Hepatocyte (in vitro differentiated cells): Measurements from ENCODE around the gene AEBP1. TPM values are rescaled to one million over a fixed set of nuclear protein-coding genes. Genes with fewer than 3 reads are reported as not detected.

ENCODE experiments used
- DNase-seq: peaks from one replicate; pipeline ENCODE4 v3.0.0-alpha.2; 2016; ENCODE audit warnings: low spot score
- H2AFZ ChIP-seq: fragments of 200-600 bp; sonication (generic); 2 replicates; pipeline ENCODE4 v1.6.0; 2016; ENCODE audit warnings: antibody characterized with exemption, mild to moderate bottlenecking
- H3K27ac ChIP-seq: fragments of 200-600 bp; sonication (generic); 2 replicates; pipeline ENCODE4 v1.5.1; 2016; ENCODE audit warnings: mild to moderate bottlenecking
- H3K27me3 ChIP-seq: fragments of 200-600 bp; sonication (generic); 2 replicates; pipeline ENCODE4 v1.6.1; 2016
- H3K36me3 ChIP-seq: fragments of 200-600 bp; sonication (generic); replicated peaks from 2 replicates; pipeline ENCODE4 v1.5.1; 2016; ENCODE audit warnings: low read depth; ENCODE audit not compliant: insufficient read depth
- H3K4me1 ChIP-seq: fragments of 200-600 bp; sonication (generic); 2 replicates; pipeline ENCODE4 v1.5.1; 2016; ENCODE audit warnings: mild to moderate bottlenecking, moderate library complexity; ENCODE audit not compliant: insufficient read depth
- H3K4me2 ChIP-seq: fragments of 200-600 bp; sonication (generic); 2 replicates; pipeline ENCODE4 v1.6.0; 2016
- H3K4me3 ChIP-seq: fragments of 200-600 bp; sonication (generic); 2 replicates; pipeline ENCODE4 v1.5.1; 2016; ENCODE audit warnings: mild to moderate bottlenecking
- H3K79me2 ChIP-seq: fragments of 200-600 bp; sonication (generic); 2 replicates; pipeline ENCODE4 v1.6.0; 2017; ENCODE audit warnings: mild to moderate bottlenecking
- H3K9me2 ChIP-seq: fragments of 200-600 bp; sonication (generic); replicated peaks from 2 replicates; pipeline ENCODE4 v1.6.0; 2017; ENCODE audit warnings: mild to moderate bottlenecking; ENCODE audit not compliant: insufficient read depth
- H3K9me3 ChIP-seq: fragments of 200-600 bp; sonication (generic); 2 replicates; pipeline ENCODE4 v1.5.1; 2016; ENCODE audit warnings: low read depth, mild to moderate bottlenecking
- H4K20me1 ChIP-seq: fragments of 200-600 bp; sonication (generic); 2 replicates; pipeline ENCODE4 v1.6.0; 2016; ENCODE audit warnings: mild to moderate bottlenecking; ENCODE audit not compliant: insufficient read depth, poor library complexity, severe bottlenecking
- CTCF ChIP-seq: fragments of 200-600 bp; sonication (generic); IDR thresholded peaks from 2 replicates; pipeline ENCODE4 v1.5.1; 2016; ENCODE audit warnings: antibody characterized with exemption, mild to moderate bottlenecking; ENCODE audit not compliant: poor library complexity
- EZH2 ChIP-seq: fragments of 200-600 bp; sonication (generic); IDR thresholded peaks from 2 replicates; pipeline ENCODE4 v1.6.1; 2016; ENCODE audit warnings: antibody characterized with exemption, mild to moderate bottlenecking, borderline replicate concordance
- EZH2phosphoT487 ChIP-seq: fragments of 200-600 bp; sonication (generic); IDR thresholded peaks from one replicate; pipeline ENCODE4 v1.6.1; 2018; ENCODE audit warnings: antibody characterized with exemption, mild to moderate bottlenecking, low read depth, moderate library complexity; ENCODE audit not compliant: unreplicated experiment, severe bottlenecking
- WGBS: methylation state at CpG from one replicate; pipeline ENCODE4 v1.1.6; 2016; ENCODE audit warnings: low lambda C conversion rate; ENCODE audit errors: missing lambda C conversion rate; 5-methylcytosine and 5-hydroxymethylcytosine counted together
- polyA plus RNA-seq: library from polyadenylated mRNA; unstranded; fragments of >200 nt; fragmentation: Nextera tagmentation; extraction: Ambion mirVana; gene quantifications from 2 replicates; pipeline ENCODE4 v1.2.1, GENCODE V29; 2016
- total RNA-seq: library from RNA; depleted of rRNA; stranded (reverse); fragments of >200 nt; gene quantifications from 2 replicates; pipeline ENCODE4 v1.2.3, GENCODE V29; 2014

Gene AEBP1
- total and polyA plus RNA-seq, 2 experiments from 2014 or later: 26.7 to 108 TPM

DNA sequence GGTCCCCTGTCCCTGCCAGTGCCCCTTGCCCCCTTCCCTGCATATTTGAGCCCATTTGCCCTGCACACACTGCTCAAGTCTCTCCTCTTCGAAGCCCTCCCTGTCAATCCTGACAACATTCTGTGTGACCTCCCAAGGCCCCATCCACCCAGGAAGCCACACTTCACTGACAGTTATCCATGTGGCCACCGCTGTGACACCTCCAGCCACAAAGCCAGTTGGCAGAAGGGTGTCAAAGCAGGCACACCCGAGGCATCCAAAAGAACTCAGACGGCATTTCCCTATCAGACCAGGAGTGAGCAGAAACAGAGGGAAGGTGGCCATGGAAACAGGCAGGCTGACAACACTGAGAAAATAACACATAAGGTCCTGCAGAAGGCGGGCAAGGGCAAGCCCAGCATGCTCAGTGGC, 26.5 kb upstream of the AEBP1 start:
- peaks cover 7% of the 10 kb centered on the region for H3K4me1 ChIP-seq
- no peak overlapping the region for H3K4me2 ChIP-seq
- H3K27ac ChIP-seq: no peak overlapping the region
- H2AFZ ChIP-seq: no peak overlapping the region
- H3K9me3 ChIP-seq: no peaks in the 10 kb centered on the region
- H4K20me1 ChIP-seq: no peaks in the 10 kb centered on the region
- H3K9me2 ChIP-seq: no peaks in the 10 kb centered on the region
- no peak for DNase-seq
- 95% methylated on average over 5 of the region's 5 CpGs for WGBS
- TF ChIP-seq EZH2phosphoT487: no peak
- no peak for TF ChIP-seq CTCF
- TF ChIP-seq EZH2: no peak
- H3K27me3 ChIP-seq: no peaks in the 10 kb centered on the region
- H3K36me3 ChIP-seq: no peaks in the 10 kb centered on the region
- H3K4me3 ChIP-seq: no peak overlapping the region
- peaks cover 9% of the 10 kb centered on the region for H3K79me2 ChIP-seq

- no peaks in the 10 kb centered on the region for H4K20me1 ChIP-seq
- H3K4me1 ChIP-seq: peaks cover 6% of the 10 kb centered on the region
- no peak overlapping the region for H2AFZ ChIP-seq
- no peak overlapping the region for H3K27ac ChIP-seq
- no peak for DNase-seq
- no peaks in the 10 kb centered on the region for H3K9me3 ChIP-seq
- WGBS: 95% methylated on average over 8 of the region's 8 CpGs
- no peaks in the 10 kb centered on the region for H3K36me3 ChIP-seq
- peaks cover 9% of the 10 kb centered on the region for H3K79me2 ChIP-seq
- H3K4me3 ChIP-seq: no peak overlapping the region
- no peaks in the 10 kb centered on the region for H3K27me3 ChIP-seq
- TF ChIP-seq CTCF (no peak), EZH2 (no peak), EZH2phosphoT487 (no peak)
- no peak overlapping the region for H3K4me2 ChIP-seq
- no peaks in the 10 kb centered on the region for H3K9me2 ChIP-seq
These were observed 25.6 kb upstream of the AEBP1 start for GRCh38 chr7:44078521-44078920.

DNA sequence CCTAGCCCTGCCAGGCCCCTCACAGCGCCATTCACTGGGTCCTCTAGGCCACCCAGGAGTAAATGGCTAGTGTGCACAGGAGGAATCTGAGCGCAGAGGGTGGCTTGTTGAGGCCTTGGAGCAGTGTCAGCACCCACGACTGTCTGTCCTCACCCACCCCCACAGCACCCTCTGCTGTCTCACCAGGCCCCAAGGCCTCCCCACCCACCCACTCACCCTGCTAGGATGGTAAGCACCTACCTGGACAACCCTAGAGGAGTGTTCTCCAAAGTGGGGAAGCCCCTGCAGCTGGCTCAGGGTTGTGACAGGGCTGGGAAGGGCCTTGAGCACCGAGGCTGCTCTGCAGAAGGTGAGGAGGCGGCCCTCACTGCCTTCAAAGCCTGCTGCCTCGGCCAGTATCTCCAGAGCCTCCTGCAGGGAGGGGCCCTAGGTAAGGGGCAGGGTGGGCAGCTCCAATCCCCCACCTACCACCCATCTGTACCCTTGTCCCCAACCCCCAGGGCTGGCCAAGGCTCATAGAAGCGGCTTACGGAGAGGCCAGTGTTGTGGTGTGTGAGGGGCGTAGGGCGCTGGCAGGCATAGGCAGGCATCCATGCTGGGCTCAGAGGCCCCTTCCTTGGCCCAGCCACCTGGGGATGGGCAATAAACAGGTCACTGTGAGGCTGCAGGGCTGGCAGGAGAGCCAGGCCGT, 24.7 kb upstream of the AEBP1 start:
- no peaks in the 10 kb centered on the region for H3K36me3 ChIP-seq
- WGBS: 98% methylated on average over 10 of the region's 11 CpGs
- H3K27me3 ChIP-seq: no peaks in the 10 kb centered on the region
- H3K9me2 ChIP-seq: no peaks in the 10 kb centered on the region
- peaks cover 9% of the 10 kb centered on the region for H3K79me2 ChIP-seq
- no peak overlapping the region for H3K4me3 ChIP-seq
- H4K20me1 ChIP-seq: no peaks in the 10 kb centered on the region
- no peak overlapping the region for H3K27ac ChIP-seq
- no peaks in the 10 kb centered on the region for H3K9me3 ChIP-seq
- peaks cover 6% of the 10 kb centered on the region for H3K4me1 ChIP-seq
- DNase-seq: no peak
- H2AFZ ChIP-seq: no peak overlapping the region
- no peak overlapping the region for H3K4me2 ChIP-seq
- TF ChIP-seq CTCF (no peak), EZH2 (no peak), EZH2phosphoT487 (no peak)
